Mucosa of descending colon (tissue), 3 donors: ENCODE data around the gene NDUFV1. TPM values are rescaled to one million over a fixed set of nuclear protein-coding genes. Genes with fewer than 3 reads are reported as not detected.
"Not testable (repeated sequence)": the region's sequence is repeated elsewhere in the genome, so short reads cannot be mapped to it uniquely, and the experiment has no call there.

ENCODE experiments used
- ATAC-seq: fragments of 200-7000 bp; cut with Tn5 transposase; one replicate; pipeline ENCODE4 v1.9.1; 2020; ENCODE audit warnings: mild to moderate bottlenecking, moderate library complexity
- DNase-seq, 3 donors: peaks; one replicate each; pipeline ENCODE4 v3.0.0-alpha.2; 2020
- H3K36me3 ChIP-seq: fragments of 200-600 bp; one replicate; pipeline ENCODE4 v1.8.0; 2021; ENCODE audit warnings: low read depth, mild to moderate bottlenecking
- H3K4me1 ChIP-seq: fragments of 200-600 bp; one replicate; pipeline ENCODE4 v1.8.0; 2021; ENCODE audit warnings: low read depth, mild to moderate bottlenecking
- H3K4me3 ChIP-seq: fragments of 200-600 bp; one replicate; pipeline ENCODE4 v1.8.0; 2021; ENCODE audit warnings: mild to moderate bottlenecking
- H3K9me3 ChIP-seq: fragments of 200-600 bp; one replicate; pipeline ENCODE4 v1.8.0; 2021; ENCODE audit warnings: mild to moderate bottlenecking
- intact Hi-C, 2 donors: fragments of 100-400 bp; cut with DNase I in 1 of 2; cut with micrococcal nuclease in 1 of 2; formaldehyde crosslinking; loops; one replicate each; pipeline versions ENCODE4 v1.11.0 to v1.11.1; 2022; cut with DNase I, micrococcal nuclease
- total RNA-seq, 3 donors: library from RNA; stranded (reverse); fragmentation: NEBNext Ultra II Directional in 2 of 3; extraction: Animal tissue kit (Norgen Biotek cat#: 25700) in 2 of 3; gene quantifications; one replicate each; pipeline versions ENCODE4 v1.2.1 to v1.2.4, GENCODE V29; 2021 to 2023
- TF ChIP-seq, protein P1 (sequence below): fragments of 200-600 bp; IDR thresholded peaks from one replicate; pipeline ENCODE4 v1.8.0; 2022; ENCODE audit warnings: antibody characterized with exemption, mild to moderate bottlenecking
- donor health status: DM: no; HTN: no; CAD: no; lungs with moderate emphysema.
- donor health status: DM: no; HTN: no; CAD: no.
- donor health status: DM: no; HTN: yes; CAD: no.

NDUFV1 gene
- total RNA-seq, 3 donors from 2014 or later, result 248 to 349 (median 311) TPM

DNA sequence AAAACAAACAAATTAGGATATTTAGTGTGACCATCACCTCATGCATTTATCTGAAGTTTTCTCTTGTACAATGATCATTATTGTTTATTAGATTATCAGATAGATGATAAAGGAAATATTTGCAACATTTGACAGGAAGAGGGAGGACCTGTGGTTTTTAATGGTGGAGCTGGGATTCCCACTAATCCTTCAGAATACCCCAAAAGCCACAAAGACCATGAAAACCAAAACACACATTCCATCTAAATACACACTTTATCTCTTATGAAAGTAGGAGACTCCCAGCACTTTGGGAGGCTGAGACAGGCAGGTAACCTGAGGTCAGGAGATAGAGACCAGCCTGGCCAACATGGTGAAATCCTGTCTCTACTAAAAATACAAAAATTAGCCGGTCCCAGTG is 7.6 kb upstream of the NDUFV1 start:
- intact Hi-C loops, result no loop called here
- H3K36me3 ChIP-seq, result no peaks in the 10 kb centered on the region
- TF ChIP-seq, protein P1, sequence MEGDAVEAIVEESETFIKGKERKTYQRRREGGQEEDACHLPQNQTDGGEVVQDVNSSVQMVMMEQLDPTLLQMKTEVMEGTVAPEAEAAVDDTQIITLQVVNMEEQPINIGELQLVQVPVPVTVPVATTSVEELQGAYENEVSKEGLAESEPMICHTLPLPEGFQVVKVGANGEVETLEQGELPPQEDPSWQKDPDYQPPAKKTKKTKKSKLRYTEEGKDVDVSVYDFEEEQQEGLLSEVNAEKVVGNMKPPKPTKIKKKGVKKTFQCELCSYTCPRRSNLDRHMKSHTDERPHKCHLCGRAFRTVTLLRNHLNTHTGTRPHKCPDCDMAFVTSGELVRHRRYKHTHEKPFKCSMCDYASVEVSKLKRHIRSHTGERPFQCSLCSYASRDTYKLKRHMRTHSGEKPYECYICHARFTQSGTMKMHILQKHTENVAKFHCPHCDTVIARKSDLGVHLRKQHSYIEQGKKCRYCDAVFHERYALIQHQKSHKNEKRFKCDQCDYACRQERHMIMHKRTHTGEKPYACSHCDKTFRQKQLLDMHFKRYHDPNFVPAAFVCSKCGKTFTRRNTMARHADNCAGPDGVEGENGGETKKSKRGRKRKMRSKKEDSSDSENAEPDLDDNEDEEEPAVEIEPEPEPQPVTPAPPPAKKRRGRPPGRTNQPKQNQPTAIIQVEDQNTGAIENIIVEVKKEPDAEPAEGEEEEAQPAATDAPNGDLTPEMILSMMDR, result no peak
- no peak for ATAC-seq
- DNase-seq, result no peak
- H3K4me1 ChIP-seq, result no peaks in the 10 kb centered on the region
- H3K9me3 ChIP-seq, result no peaks in the 10 kb centered on the region
- H3K4me3 ChIP-seq, result no peak overlapping the region

GRCh38 chr11:67600324-67601029 is 6.3 kb upstream of the NDUFV1 start:
- intact Hi-C loops, result no loop called here
- TF ChIP-seq, protein P1, result no peak

GRCh38 chr11:67601098-67601497 is 5.6 kb upstream of the NDUFV1 start:
- no peak for ATAC-seq
- intact Hi-C loops, result no loop called here

More at GRCh38 chr11:67600324-67601029, 6.3 kb upstream of the NDUFV1 start:
- no peaks in the 10 kb centered on the region for H3K36me3 ChIP-seq
- peak; percentile 63 for ATAC-seq
- no peak overlapping the region for H3K4me3 ChIP-seq
- H3K9me3 ChIP-seq, result no peaks in the 10 kb centered on the region
- no peaks in the 10 kb centered on the region for H3K4me1 ChIP-seq
- peak in 1 of 3 donors; percentile 29 for DNase-seq

DNA sequence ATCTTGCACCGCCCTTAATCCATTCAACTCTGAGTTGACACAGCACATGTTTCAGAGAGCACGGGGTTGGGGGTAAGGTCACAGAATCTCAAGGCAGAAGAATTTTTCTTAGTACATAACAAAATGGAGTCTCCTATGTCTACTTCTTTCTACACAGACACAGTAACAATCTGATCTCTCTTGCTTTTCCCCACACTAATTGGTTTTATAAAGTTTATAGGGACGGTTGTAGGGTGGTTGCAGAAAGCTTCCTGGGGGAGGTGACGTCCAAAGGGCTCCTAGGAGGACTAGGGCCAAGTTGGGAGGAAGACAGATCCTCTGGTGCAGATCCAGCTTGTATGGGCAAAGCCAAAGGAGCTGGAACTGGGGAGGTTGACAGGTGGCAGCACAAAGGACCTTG is 2.6 kb upstream of the NDUFV1 start:
- intact Hi-C loops, ATAC-seq, H3K4me1 ChIP-seq, H3K36me3 ChIP-seq, H3K9me3 ChIP-seq, H3K4me3 ChIP-seq, DNase-seq: not testable (repeated sequence)

More at GRCh38 chr11:67601098-67601497, 5.6 kb upstream of the NDUFV1 start:
- Histone ChIP-seq H3K4me1 (no peaks in the 10 kb centered on the region), H3K9me3 (no peaks in the 10 kb centered on the region), H3K4me3 (no peak overlapping the region), H3K36me3 (no peaks in the 10 kb centered on the region)
- DNase-seq, result no peak
- TF ChIP-seq, protein P1, result no peak

DNA sequence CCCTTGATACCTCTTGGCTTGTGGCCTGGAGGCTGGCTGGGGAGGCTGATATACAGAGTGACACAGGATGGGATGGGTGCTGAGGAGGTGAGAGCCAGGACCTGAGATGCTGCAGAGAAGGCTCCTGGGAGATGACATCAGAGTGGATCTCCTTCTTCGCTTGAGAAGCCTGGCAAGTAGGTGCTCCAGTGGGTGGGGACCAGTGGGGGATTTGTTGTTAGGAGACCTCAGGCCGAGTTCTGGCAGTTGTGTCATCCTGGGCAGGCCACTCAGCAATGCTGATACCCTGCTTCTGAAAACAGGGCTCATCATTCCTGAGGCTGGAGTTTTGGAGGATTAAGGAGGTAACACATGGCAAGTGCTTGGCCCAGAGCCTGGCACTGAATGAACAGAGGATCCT is 1.9 kb upstream of the NDUFV1 start:
- Histone ChIP-seq H3K9me3 (no peaks in the 10 kb centered on the region), H3K4me1 (peaks cover 8% of the 10 kb centered on the region), H3K36me3 (no peaks in the 10 kb centered on the region), H3K4me3 (no peak overlapping the region)
- ATAC-seq (no peak), DNase-seq (no peak)
- intact Hi-C loops, result no loop called here
- TF ChIP-seq, protein P1, result no peak

DNA sequence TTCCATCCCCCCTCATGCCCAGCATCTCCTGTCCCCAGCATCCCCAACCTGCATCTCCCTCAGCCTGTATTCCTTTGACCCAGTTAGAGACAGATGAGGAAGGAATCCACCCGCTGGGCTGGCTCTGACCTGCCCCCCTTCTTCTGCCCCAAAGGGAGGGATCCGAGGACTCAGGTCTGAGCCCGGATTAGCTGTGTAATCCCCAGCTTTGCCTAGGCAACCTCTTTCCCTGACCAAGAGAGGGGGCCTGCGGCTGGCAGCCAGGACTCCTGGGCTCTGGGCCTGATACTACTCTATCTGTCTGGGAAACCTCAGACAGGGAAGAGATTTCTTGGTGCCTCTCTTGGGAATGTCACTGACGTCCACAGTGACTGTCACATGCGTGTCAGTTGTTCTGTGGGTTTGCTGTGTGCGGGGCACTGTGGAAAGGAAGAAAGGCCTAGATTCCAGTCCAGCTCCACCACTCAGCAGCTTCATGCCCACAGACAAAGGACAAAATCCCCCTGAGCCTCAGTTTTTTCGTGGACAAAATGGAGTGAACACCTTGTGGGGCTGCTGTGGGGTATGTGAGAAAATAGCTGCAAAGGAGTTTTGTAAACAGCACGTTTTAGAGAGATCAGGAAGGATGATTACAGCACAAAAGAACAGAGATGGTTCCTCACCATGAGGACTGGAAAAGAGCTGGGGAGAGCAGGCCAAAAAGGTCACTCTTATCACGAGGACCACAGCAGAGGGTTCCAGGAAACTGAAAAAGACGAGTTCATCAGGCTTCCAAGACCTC is 1.3 kb upstream of the NDUFV1 start:
- ATAC-seq, result no peak
- Histone ChIP-seq H3K4me3 (no peak overlapping the region), H3K9me3 (no peaks in the 10 kb centered on the region), H3K4me1 (peaks cover 8% of the 10 kb centered on the region), H3K36me3 (no peaks in the 10 kb centered on the region)
- no peak for DNase-seq
- TF ChIP-seq, protein P1, result no peak
- intact Hi-C loops, result no loop called here
